ENCODE measurements around the gene TEX101.
"Not testable (repeated sequence)": the region's sequence is repeated elsewhere in the genome, so short reads cannot be mapped to it uniquely, and the experiment has no call there.

The TEX101 gene

DNA sequence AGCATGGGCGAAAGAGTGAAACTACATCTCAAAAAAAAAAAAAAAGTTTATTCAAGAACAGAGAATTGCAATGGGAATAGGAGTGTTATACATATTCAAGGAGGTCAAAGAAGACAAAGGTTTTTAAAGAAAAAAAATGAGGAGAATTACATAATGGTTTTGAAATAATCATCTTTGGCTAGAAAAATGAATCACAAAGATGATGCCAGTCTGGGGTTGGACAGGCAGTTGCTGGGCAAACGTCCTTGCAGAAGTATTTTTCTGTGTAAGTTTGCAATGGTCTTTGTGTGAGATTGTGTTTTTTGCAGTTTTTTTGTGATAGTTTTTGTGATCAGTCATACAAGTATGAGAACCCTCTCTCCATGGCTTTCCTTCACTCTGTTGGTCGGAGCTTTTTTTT, 27.0 kb downstream of the TEX101 start:
- no peaks in the 10 kb centered on the region for H3K4me1 ChIP-seq (ENCODE audit: control insufficient read depth, insufficient read depth, low read length)
- no peaks in the 10 kb centered on the region for H3K36me3 ChIP-seq (ENCODE audit: control insufficient read depth, insufficient read depth, low read length)
- H3K27ac ChIP-seq (ENCODE audit: low read depth, low read length): no peak overlapping the region

GRCh38 chr19:43444091-43444490, 29.4 kb downstream of the TEX101 start:
- H3K27ac ChIP-seq (ENCODE audit: low read depth, low read length); H3K9ac ChIP-seq (ENCODE audit: low read length); H3K4me1 ChIP-seq (ENCODE audit: control insufficient read depth, insufficient read depth, low read length); H3K36me3 ChIP-seq (ENCODE audit: control insufficient read depth, insufficient read depth, low read length); H3K4me3 ChIP-seq (ENCODE audit: low read length); H3K27me3 ChIP-seq (ENCODE audit: control insufficient read depth, insufficient read depth, low read length): not testable (repeated sequence)

More for the DNA sequence above, 27.0 kb downstream of the TEX101 start:
- no peak overlapping the region for H3K4me3 ChIP-seq (ENCODE audit: low read length)
- no peaks in the 10 kb centered on the region for H3K27me3 ChIP-seq (ENCODE audit: control insufficient read depth, insufficient read depth, low read length)
- H3K9ac ChIP-seq (ENCODE audit: low read length): no peak overlapping the region

- Histone ChIP-seq H3K27me3 (ENCODE audit: control insufficient read depth, insufficient read depth, low read length) (no peaks in the 10 kb centered on the region), H3K4me3 (ENCODE audit: low read length) (no peak overlapping the region), H3K9ac (ENCODE audit: low read length) (no peak overlapping the region), H3K4me1 (ENCODE audit: control insufficient read depth, insufficient read depth, low read length) (no peaks in the 10 kb centered on the region), H3K36me3 (ENCODE audit: control insufficient read depth, insufficient read depth, low read length) (no peaks in the 10 kb centered on the region), H3K27ac (ENCODE audit: low read depth, low read length) (no peak overlapping the region)
Measured at GRCh38 chr19:43444531-43445287, 30.0 kb downstream of the TEX101 start.

GRCh38 chr19:43445426-43445825, 30.7 kb downstream of the TEX101 start:
- H3K4me3 ChIP-seq (ENCODE audit: low read length): no peak overlapping the region
- H3K4me1 ChIP-seq (ENCODE audit: control insufficient read depth, insufficient read depth, low read length): no peaks in the 10 kb centered on the region
- H3K36me3 ChIP-seq (ENCODE audit: control insufficient read depth, insufficient read depth, low read length): no peaks in the 10 kb centered on the region
- no peak overlapping the region for H3K27ac ChIP-seq (ENCODE audit: low read depth, low read length)
- H3K9ac ChIP-seq (ENCODE audit: low read length): no peak overlapping the region
- no peaks in the 10 kb centered on the region for H3K27me3 ChIP-seq (ENCODE audit: control insufficient read depth, insufficient read depth, low read length)

DNA sequence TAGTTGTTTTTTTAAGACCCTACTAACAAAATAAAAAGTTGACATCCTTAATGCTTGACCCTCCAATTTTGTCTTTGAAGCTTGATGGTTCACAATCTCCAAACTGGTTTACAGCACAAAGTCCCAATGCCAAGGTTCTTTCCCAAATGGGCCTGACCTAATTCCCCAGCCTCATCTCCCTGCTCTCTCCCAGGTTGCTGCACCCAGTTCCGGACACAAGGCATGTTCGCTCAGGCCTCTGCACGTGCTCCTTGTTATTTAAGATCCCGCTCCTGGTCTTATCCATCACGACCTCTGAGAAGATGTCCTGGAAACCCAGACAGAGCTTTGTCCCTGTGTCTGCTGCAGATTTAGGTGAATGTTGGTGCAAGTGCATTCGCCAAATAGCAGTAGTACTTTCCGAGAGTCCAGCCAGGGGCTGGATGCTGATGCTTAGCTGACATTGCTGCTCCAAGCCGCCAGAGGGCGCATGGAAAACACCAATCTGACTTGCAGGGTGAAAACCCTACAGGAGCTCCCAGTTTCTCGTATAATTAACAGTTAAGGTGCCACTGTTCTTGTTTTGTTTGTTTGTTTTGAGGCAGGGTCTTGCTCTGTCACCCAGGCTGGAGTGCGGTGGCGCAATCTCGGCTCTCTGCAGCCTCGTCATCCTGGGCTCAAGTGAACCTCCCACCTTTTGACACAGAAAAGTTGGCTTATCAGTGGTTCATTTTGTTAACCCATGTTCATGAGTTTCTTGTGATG, 32.2 kb downstream of the TEX101 start:
- H3K36me3 ChIP-seq (ENCODE audit: control insufficient read depth, insufficient read depth, low read length): no peaks in the 10 kb centered on the region
- H3K4me3 ChIP-seq (ENCODE audit: low read length): no peak overlapping the region
- no peaks in the 10 kb centered on the region for H3K27me3 ChIP-seq (ENCODE audit: control insufficient read depth, insufficient read depth, low read length)
- H3K9ac ChIP-seq (ENCODE audit: low read length): no peak overlapping the region
- no peaks in the 10 kb centered on the region for H3K4me1 ChIP-seq (ENCODE audit: control insufficient read depth, insufficient read depth, low read length)
- H3K27ac ChIP-seq (ENCODE audit: low read depth, low read length): no peak overlapping the region

DNA sequence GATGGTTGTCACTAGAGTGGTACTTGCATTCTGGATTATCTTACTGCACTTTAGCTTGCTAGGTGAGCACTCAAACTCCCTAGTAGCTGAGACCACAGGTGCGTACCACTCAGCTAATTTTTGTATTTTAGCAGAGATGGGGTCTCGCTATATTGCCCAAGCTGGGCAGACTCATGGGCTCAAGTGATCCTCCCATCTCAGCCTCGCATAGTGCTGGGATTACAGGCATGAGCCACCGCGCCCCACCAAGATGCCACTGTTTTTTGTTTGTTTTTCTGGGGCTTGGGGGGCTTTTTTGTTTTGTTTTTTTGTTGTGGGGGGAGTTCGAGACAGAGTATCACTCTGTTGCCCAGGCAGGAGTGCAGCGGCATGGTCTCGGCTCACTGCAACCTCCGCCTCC, 33.0 kb downstream of the TEX101 start:
- Histone ChIP-seq H3K4me3 (ENCODE audit: low read length) (no peak overlapping the region), H3K36me3 (ENCODE audit: control insufficient read depth, insufficient read depth, low read length) (no peaks in the 10 kb centered on the region), H3K4me1 (ENCODE audit: control insufficient read depth, insufficient read depth, low read length) (no peaks in the 10 kb centered on the region), H3K27me3 (ENCODE audit: control insufficient read depth, insufficient read depth, low read length) (no peaks in the 10 kb centered on the region), H3K27ac (ENCODE audit: low read depth, low read length) (no peak overlapping the region), H3K9ac (ENCODE audit: low read length) (no peak overlapping the region)

DNA sequence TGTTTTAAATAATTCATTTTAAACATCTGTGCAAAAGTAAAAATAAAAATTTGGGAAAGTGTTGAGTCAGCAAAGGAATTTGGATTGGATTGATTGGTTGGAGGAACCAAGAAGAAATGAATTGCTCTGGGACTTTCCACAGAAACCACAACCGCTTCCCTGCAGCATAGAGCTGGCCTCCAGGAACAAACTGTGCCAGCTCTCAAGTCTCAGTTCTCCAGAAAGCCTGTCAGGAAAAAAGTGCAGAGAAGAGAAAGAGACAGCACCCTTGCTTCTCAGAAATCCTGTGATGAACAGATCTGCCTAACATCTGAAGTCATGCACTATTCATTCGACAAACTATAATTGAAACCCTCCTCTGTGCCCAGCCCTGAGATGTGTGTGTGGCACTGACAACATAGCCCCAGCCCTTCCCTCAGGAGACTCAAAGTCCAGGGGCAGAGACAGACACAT, 35.9 kb downstream of the TEX101 start:
- Histone ChIP-seq H3K36me3 (ENCODE audit: control insufficient read depth, insufficient read depth, low read length) (no peaks in the 10 kb centered on the region), H3K27ac (ENCODE audit: low read depth, low read length) (no peak overlapping the region), H3K9ac (ENCODE audit: low read length) (no peak overlapping the region)

GRCh38 chr19:43452582-43452981, 37.9 kb downstream of the TEX101 start:
- no peaks in the 10 kb centered on the region for H3K36me3 ChIP-seq (ENCODE audit: control insufficient read depth, insufficient read depth, low read length)
- H3K27ac ChIP-seq (ENCODE audit: low read depth, low read length): no peak overlapping the region
- H3K9ac ChIP-seq (ENCODE audit: low read length): no peak overlapping the region
- no peaks in the 10 kb centered on the region for H3K27me3 ChIP-seq (ENCODE audit: control insufficient read depth, insufficient read depth, low read length)
- H3K4me3 ChIP-seq (ENCODE audit: low read length): no peak overlapping the region
- H3K4me1 ChIP-seq (ENCODE audit: control insufficient read depth, insufficient read depth, low read length): no peaks in the 10 kb centered on the region

More for the DNA sequence above, 35.9 kb downstream of the TEX101 start:
- Histone ChIP-seq H3K4me1 (ENCODE audit: control insufficient read depth, insufficient read depth, low read length) (no peaks in the 10 kb centered on the region), H3K27me3 (ENCODE audit: control insufficient read depth, insufficient read depth, low read length) (no peaks in the 10 kb centered on the region), H3K4me3 (ENCODE audit: low read length) (no peak overlapping the region)

DNA sequence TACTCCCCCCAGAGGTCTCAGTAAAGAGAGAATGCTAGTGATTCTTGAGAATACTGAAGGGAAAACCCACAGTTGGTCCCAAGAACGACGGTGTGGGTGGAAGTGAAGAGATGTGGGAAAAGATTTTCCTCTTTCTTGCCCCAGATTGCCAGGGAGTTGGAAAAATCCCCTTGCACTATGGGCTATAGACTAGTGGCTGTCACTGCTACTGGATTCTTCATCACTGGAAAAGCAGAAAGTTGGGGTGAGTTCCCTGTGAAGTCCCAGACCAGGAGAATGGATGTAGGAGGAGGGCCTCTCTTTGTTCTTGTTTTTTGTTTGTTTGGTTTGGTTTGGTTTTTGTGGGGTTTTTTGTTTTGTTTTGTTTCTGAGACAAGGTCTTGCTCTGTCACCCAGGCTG, 39.3 kb downstream of the TEX101 start:
- Histone ChIP-seq H3K36me3 (ENCODE audit: control insufficient read depth, insufficient read depth, low read length) (no peaks in the 10 kb centered on the region), H3K27me3 (ENCODE audit: control insufficient read depth, insufficient read depth, low read length) (no peaks in the 10 kb centered on the region), H3K4me3 (ENCODE audit: low read length) (no peak overlapping the region), H3K4me1 (ENCODE audit: control insufficient read depth, insufficient read depth, low read length) (no peaks in the 10 kb centered on the region), H3K9ac (ENCODE audit: low read length) (no peak overlapping the region), H3K27ac (ENCODE audit: low read depth, low read length) (no peak overlapping the region)

- Histone ChIP-seq H3K4me1 (ENCODE audit: control insufficient read depth, insufficient read depth, low read length) (no peaks in the 10 kb centered on the region), H3K9ac (ENCODE audit: low read length) (no peak overlapping the region), H3K4me3 (ENCODE audit: low read length) (no peak overlapping the region), H3K27ac (ENCODE audit: low read depth, low read length) (no peak overlapping the region), H3K27me3 (ENCODE audit: control insufficient read depth, insufficient read depth, low read length) (no peaks in the 10 kb centered on the region), H3K36me3 (ENCODE audit: control insufficient read depth, insufficient read depth, low read length) (no peaks in the 10 kb centered on the region)
Measured at GRCh38 chr19:43455321-43456113, 40.8 kb downstream of the TEX101 start.

- no peaks in the 10 kb centered on the region for H3K27me3 ChIP-seq (ENCODE audit: control insufficient read depth, insufficient read depth, low read length)
- H3K9ac ChIP-seq (ENCODE audit: low read length): no peak overlapping the region
- H3K27ac ChIP-seq (ENCODE audit: low read depth, low read length): no peak overlapping the region
- H3K36me3 ChIP-seq (ENCODE audit: control insufficient read depth, insufficient read depth, low read length): no peaks in the 10 kb centered on the region
- no peak overlapping the region for H3K4me3 ChIP-seq (ENCODE audit: low read length)
- no peaks in the 10 kb centered on the region for H3K4me1 ChIP-seq (ENCODE audit: control insufficient read depth, insufficient read depth, low read length)
Measured at GRCh38 chr19:43457809-43458208, 43.1 kb downstream of the TEX101 start.

GRCh38 chr19:43460362-43461016, 45.8 kb downstream of the TEX101 start:
- H3K27me3 ChIP-seq (ENCODE audit: control insufficient read depth, insufficient read depth, low read length): no peaks in the 10 kb centered on the region
- peaks cover 5% of the 10 kb centered on the region for H3K4me1 ChIP-seq (ENCODE audit: control insufficient read depth, insufficient read depth, low read length)
- no peaks in the 10 kb centered on the region for H3K36me3 ChIP-seq (ENCODE audit: control insufficient read depth, insufficient read depth, low read length)
- H3K27ac ChIP-seq (ENCODE audit: low read depth, low read length): no peak overlapping the region
- no peak overlapping the region for H3K4me3 ChIP-seq (ENCODE audit: low read length)
- H3K9ac ChIP-seq (ENCODE audit: low read length): no peak overlapping the region

Data from rectal smooth muscle tissue (tissue), 1 donor.